ENCODE results near the gene SERGEF. TPM values are rescaled to one million over a fixed set of nuclear protein-coding genes. Genes with fewer than 3 reads are reported as not detected.

SERGEF gene
- total RNA-seq, 4 donors from 2014 or later = 17.1 to 39.3 (median 33.1) TPM

- intact Hi-C loops (cut with DNase I; ENCODE audit: low total_unique reads) = no loop called here
- H3K4me3 ChIP-seq (ENCODE audit: low read depth, poor library complexity, severe bottlenecking) = no peak overlapping the region
- DNase-seq (ENCODE audit: low spot score in 2 of 2) = peak in 1 of 2 donors; percentile 57
- no peak for TF ChIP-seq POLR2A (IDR thresholded peaks at IDR 0.05)
- no peak for TF ChIP-seq CTCF (IDR thresholded peaks at IDR 0.05)
- 96 to 97% methylated on average over 5 of the region's 5 CpGs for WGBS, 2 donors
Measured at GRCh38 chr11:17794981-17795380, 217.9 kb downstream of the SERGEF start.

GRCh38 chr11:17793642-17794170, 219.1 kb downstream of the SERGEF start:
- no peak for TF ChIP-seq CTCF (IDR thresholded peaks at IDR 0.05)
- TF ChIP-seq POLR2A (IDR thresholded peaks at IDR 0.05) = no peak
- DNase-seq (ENCODE audit: low spot score in 2 of 2) = peak in 1 of 2 donors; percentile 64
- 80 to 83% methylated on average over 6 to 7 of the region's 7 CpGs for WGBS, 2 donors
- intact Hi-C loops (cut with DNase I; ENCODE audit: low total_unique reads) = no loop called here
- no peak overlapping the region for H3K4me3 ChIP-seq (ENCODE audit: low read depth, poor library complexity, severe bottlenecking)

DNA sequence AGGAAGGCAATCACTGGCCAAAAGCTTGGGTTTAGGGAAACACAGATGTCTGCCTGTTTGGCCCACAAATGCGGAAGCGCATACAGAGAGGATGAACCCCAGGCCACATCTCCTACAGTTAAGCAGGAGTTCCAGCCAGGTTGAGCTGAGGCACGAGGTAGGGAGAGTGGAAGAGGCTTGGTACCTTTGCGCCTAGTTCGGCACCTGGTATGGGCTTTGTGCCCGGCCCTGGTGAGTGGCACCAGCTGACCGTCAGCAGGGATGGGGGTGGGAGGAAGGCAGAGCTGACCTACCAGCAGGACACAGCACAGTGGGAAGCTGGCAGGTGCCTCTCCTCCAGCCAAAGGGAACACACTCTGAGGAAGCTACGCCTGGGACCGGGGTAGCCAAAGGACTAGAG, 220.7 kb downstream of the SERGEF start:
- WGBS, 2 donors = 94 to 95% methylated on average over 9 of the region's 9 CpGs
- intact Hi-C loops (cut with DNase I; ENCODE audit: low total_unique reads) = no loop called here

DNA sequence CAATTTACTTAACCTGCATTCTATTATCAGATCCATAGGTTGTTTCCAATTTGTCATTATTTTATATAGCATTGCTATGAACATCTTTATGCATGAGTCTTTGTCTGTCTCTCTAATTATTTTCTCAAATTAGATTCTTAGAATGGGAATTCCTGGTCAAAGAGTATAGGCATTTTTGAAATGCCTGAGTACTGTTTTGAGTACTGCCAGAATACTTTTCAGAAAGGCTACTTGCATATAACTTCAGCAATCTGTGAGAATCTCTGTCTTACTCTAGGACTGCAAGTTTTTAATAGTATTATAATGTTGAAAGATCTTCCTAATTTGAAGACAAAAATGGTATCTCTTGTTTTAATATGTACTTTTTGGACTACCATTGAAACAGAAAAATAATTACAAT, 221.7 kb downstream of the SERGEF start:
- H3K4me3 ChIP-seq (ENCODE audit: low read depth, poor library complexity, severe bottlenecking) = no peak overlapping the region
- no peak for TF ChIP-seq CTCF (IDR thresholded peaks at IDR 0.05)
- TF ChIP-seq POLR2A (IDR thresholded peaks at IDR 0.05) = no peak
- intact Hi-C loops (cut with DNase I; ENCODE audit: low total_unique reads) = no loop called here
- DNase-seq (ENCODE audit: low spot score in 2 of 2) = no peak

More for the DNA sequence above, 220.7 kb downstream of the SERGEF start:
- H3K4me3 ChIP-seq (ENCODE audit: low read depth, poor library complexity, severe bottlenecking) = no peak overlapping the region
- DNase-seq (ENCODE audit: low spot score in 2 of 2) = no peak
- no peak for TF ChIP-seq POLR2A (IDR thresholded peaks at IDR 0.05)
- no peak for TF ChIP-seq CTCF (IDR thresholded peaks at IDR 0.05)

DNA sequence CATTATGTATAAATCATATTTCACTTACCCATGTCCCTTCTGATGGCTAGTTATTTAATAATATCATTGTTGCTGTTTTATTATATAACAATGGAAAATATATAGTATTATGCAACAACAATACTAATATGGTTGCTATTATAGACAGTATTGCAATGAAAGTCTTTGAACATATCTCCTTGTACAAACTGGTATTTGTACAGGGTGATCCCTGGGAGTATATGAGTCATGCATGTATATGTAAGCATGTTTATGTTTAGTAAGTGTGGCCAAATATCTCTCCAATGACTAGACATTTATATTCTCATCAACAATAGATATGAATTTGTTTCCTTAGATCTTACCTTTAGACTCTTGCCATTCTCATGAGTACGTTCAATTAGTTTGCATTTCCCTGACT, 222.4 kb downstream of the SERGEF start:
- intact Hi-C loops (cut with DNase I; ENCODE audit: low total_unique reads) = no loop called here
- TF ChIP-seq CTCF (IDR thresholded peaks at IDR 0.05) = no peak
- no peak for TF ChIP-seq POLR2A (IDR thresholded peaks at IDR 0.05)
- 65 to 74% methylated on average over 1 of the region's 1 CpG for WGBS, 2 donors
- no peak for DNase-seq (ENCODE audit: low spot score in 2 of 2)
- no peak overlapping the region for H3K4me3 ChIP-seq (ENCODE audit: low read depth, poor library complexity, severe bottlenecking)

DNA sequence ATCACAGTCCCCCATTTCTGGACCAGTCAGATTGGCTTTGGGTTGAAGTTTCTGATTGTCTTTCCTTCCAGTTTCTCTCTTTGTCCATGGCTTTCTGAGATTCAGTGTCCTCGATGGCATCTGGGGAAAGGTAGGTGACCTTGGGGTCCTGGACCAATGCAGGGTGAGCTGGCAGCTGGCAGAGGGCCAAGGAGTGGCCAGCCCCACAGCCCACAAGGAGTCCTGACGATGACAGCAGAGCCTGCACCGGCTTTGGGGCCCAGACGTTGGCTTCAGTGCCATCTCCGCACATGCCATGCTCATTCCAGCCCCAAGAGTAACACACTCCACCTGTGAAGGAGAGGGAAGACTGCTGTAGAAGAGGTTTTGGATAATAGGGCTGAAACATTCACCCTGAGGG, 224.8 kb downstream of the SERGEF start:
- H3K4me3 ChIP-seq (ENCODE audit: low read depth, poor library complexity, severe bottlenecking) = no peak overlapping the region
- intact Hi-C loops (cut with DNase I; ENCODE audit: low total_unique reads) = no loop called here
- WGBS, 2 donors = 95% methylated on average over 5 of the region's 5 CpGs
- TF ChIP-seq CTCF (IDR thresholded peaks at IDR 0.05) = no peak
- TF ChIP-seq POLR2A (IDR thresholded peaks at IDR 0.05) = no peak
- DNase-seq (ENCODE audit: low spot score in 2 of 2) = no peak
